Measurements from ENCODE around the gene ABCG5.

Gene ABCG5

GRCh38 chr2:43841949-43842865, 3.6 kb upstream of the ABCG5 start:
- no peak for DNase-seq (ENCODE audit: low read depth, low spot score)

GRCh38 chr2:43840965-43841364, 2.3 kb upstream of the ABCG5 start:
- DNase-seq (ENCODE audit: low read depth, low spot score): no peak

- DNase-seq (ENCODE audit: low read depth, low spot score): no peak
These were observed 1.3 kb upstream of the ABCG5 start for GRCh38 chr2:43839776-43840564.

- no peak for DNase-seq (ENCODE audit: low read depth, low spot score)
These were observed 644 bp downstream of the ABCG5 start for GRCh38 chr2:43837831-43838559.

GRCh38 chr2:43837033-43837432, 1.6 kb downstream of the ABCG5 start:
- no peak for DNase-seq (ENCODE audit: low read depth, low spot score)

GRCh38 chr2:43832457-43832856, 6.2 kb downstream of the ABCG5 start:
- DNase-seq (ENCODE audit: low read depth, low spot score): peak; percentile 66

- peak; percentile 34 for DNase-seq (ENCODE audit: low read depth, low spot score)
These were observed 6.9 kb downstream of the ABCG5 start for GRCh38 chr2:43831543-43832294.

- no peak for DNase-seq (ENCODE audit: low read depth, low spot score)
These were observed 12.1 kb downstream of the ABCG5 start for GRCh38 chr2:43826305-43827250.

- DNase-seq (ENCODE audit: low read depth, low spot score): no peak
These were observed 12.8 kb downstream of the ABCG5 start for GRCh38 chr2:43825841-43826240.

GRCh38 chr2:43824951-43825493, 13.6 kb downstream of the ABCG5 start:
- no peak for DNase-seq (ENCODE audit: low read depth, low spot score)

- DNase-seq (ENCODE audit: low read depth, low spot score): no peak
These were observed 14.1 kb downstream of the ABCG5 start for GRCh38 chr2:43824512-43824911.

- DNase-seq (ENCODE audit: low read depth, low spot score): no peak
These were observed 14.9 kb downstream of the ABCG5 start for GRCh38 chr2:43823751-43824150.

- no peak for DNase-seq (ENCODE audit: low read depth, low spot score)
These were observed 15.8 kb downstream of the ABCG5 start for GRCh38 chr2:43822839-43823238.

- no peak for DNase-seq (ENCODE audit: low read depth, low spot score)
These were observed 19.0 kb downstream of the ABCG5 start for GRCh38 chr2:43819491-43820163.

GRCh38 chr2:43818761-43819160, 19.9 kb downstream of the ABCG5 start:
- no peak for DNase-seq (ENCODE audit: low read depth, low spot score)

- no peak for DNase-seq (ENCODE audit: low read depth, low spot score)
These were observed 23.9 kb downstream of the ABCG5 start for GRCh38 chr2:43814711-43815110.

GRCh38 chr2:43812947-43813346, 25.7 kb downstream of the ABCG5 start:
- no peak for DNase-seq (ENCODE audit: low read depth, low spot score)

GRCh38 chr2:43812006-43812405, 26.6 kb downstream of the ABCG5 start:
- DNase-seq (ENCODE audit: low read depth, low spot score): no peak

- DNase-seq (ENCODE audit: low read depth, low spot score): no peak
These were observed 27.8 kb downstream of the ABCG5 start for GRCh38 chr2:43810888-43811287.

Data from ELF-1 (cell line).